Fibroblast of skin of left quadriceps (primary cell): ENCODE data around the gene CENPN.
A peak's percentile ranks its signal among the peaks of the same experiment; 100 is the strongest.

Experiments used
- DNase-seq, 2 experiments: peaks; one replicate each; pipeline ENCODE4 v3.0.0-alpha.2; 2013; ENCODE audit warnings: low read depth in 2 of 2

The CENPN gene

GRCh38 chr16:81077076-81077940 lies 70.3 kb downstream of the CENPN start, which contains the start of gene C16orf46:
Gene C16orf46 (minus strand): TSS chr16:81077238. CDS start chr16:81063955, 13,283 bp downstream.
- DNase-seq: peak; percentile 86

GRCh38 chr16:81080233-81080632 lies 73.2 kb downstream of the CENPN start:
- DNase-seq: no peak

DNA sequence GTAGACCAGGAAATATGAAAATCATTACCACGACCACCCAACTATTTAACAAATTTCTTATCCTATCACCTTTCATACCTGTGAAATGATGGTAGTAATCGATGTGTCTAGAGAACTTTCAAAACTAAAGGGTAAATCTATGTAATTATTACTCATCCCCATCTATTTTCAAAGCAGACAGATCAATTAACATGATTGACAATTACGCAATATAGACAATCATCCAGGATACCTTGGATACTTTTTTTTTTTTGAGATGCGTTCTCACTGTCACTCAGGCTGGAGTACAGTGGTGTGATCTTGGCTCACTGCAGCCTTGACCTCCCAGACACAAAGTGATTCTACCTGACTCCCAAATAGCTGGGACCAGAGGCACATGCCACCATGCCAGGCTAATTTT lies 74.0 kb downstream of the CENPN start:
- no peak for DNase-seq
